NCI-H510A (cell line): ENCODE data around the gene ITPR2.

ENCODE experiments used
- DNase-seq: peaks from one replicate; lab custom pipeline; 2025; lab: John Stamatoyannopoulos, UW

ITPR2 gene

DNA sequence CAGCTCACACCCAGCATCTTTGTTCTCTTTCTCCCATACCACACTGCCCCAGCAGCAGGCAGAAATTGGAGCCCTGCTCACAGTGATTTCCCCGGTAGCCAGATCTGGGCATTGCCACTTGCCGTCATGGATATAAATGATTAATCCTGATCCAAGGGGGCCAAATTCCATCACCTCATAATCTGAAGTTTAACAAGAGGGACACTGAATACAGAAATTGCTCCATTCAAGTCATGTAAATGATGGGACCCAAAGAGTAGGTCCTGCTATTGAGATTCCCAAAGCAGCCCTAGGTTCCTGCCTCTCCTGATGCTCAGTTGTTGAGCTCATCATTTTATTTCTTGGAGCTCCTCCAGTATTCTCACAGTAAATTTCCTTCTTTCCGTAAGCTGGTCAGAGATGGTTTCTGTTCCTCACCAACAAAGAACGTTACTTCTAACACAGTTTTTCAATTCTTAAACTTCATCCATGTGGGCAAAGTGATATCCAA, 11.7 kb downstream of the ITPR2 start:
- DNase-seq = no peak

DNA sequence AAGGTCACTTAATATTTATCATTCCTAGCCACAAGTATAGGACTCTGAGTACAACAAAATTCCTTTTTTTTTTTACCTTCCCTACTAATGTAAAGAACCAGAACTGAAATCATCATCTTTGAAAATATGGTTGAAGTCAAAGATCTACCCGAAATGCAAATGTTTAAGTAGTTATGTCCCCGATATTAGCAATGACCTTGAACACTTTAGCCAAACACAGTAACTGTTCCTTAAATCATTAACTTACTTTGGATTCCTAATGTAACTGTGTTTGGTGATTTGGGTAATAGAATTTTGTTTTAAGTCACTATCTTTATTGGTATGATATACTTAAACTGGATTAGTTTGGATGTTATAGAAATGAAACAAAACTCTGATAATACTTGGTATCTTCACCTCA, 14.4 kb downstream of the ITPR2 start:
- DNase-seq = no peak

DNA sequence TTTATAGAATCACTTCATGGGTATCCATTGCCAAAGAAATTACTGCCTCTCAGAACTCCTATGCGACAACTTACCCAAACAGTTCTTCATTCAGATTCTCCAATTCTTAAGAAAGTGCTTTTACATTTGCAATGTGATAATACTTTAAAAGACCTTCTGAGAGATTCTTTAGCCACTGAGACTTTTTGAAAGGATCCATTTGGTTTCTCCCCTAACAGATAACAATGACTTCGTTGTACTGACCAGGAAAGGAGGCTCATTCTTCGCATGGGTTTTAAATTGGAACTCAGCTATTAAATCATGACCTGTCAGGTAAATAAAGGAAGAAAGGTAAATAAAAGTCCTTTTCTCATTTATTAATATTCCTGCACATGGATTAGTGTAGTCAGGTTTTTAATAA, 14.8 kb downstream of the ITPR2 start:
- DNase-seq = no peak

DNA sequence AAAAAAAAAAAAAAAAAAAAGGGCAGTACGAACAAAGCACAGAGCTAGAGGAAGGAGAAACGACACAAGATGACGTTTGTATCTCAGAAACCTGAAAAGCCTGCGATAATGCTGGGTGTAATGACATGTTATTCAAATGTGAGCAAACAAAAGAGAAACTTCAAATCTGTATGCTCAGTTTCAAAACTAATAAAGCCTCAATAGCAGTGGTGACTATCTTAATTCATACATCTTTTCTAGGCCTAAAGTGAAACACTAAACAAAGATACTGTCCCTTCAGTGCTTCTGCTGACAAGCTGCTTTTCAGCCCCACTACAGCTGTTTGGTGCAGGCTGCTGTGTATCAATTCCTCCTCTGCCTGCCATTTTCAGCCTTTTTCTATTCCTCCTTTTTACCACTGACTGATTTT, 15.8 kb downstream of the ITPR2 start:
- DNase-seq = no peak

DNA sequence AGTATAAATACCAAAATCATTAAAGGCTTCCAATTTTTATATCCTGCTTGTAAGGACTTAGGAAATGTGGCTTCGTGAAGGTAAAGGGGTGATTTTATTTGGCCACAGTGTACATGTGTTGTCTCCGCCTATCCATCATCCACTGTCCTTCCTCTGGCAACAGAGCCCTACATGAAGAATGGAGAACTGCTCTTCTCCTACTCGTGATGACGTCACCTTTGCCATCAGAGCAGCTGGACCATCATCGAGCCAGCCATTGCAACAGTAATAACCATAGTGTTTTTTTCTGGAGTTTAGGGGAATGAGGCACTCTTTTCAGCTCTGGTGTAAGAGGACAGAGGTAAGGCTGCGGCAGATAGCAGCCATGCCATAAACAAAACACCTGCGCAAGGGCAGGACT, 19.2 kb downstream of the ITPR2 start:
- DNase-seq = no peak

DNA sequence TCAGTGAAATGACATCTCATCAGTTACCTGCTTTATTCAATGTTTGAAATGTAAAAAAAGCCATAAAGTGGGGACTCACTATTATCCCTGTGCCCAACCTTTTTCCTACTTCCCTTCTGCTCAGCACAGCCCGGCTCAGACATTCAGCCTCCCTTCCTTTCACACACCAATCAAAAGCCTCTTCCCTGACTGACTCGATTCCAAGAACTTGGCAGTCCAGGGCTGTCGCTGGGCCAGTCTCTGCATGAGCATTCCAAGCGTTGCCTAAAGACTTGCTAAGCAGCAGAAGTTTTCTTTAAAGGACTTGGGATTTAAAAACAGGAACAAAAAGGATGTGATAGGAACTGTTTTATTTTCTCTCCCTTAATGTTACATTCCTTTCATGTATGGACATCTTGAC, 22.7 kb downstream of the ITPR2 start:
- DNase-seq = no peak

DNA sequence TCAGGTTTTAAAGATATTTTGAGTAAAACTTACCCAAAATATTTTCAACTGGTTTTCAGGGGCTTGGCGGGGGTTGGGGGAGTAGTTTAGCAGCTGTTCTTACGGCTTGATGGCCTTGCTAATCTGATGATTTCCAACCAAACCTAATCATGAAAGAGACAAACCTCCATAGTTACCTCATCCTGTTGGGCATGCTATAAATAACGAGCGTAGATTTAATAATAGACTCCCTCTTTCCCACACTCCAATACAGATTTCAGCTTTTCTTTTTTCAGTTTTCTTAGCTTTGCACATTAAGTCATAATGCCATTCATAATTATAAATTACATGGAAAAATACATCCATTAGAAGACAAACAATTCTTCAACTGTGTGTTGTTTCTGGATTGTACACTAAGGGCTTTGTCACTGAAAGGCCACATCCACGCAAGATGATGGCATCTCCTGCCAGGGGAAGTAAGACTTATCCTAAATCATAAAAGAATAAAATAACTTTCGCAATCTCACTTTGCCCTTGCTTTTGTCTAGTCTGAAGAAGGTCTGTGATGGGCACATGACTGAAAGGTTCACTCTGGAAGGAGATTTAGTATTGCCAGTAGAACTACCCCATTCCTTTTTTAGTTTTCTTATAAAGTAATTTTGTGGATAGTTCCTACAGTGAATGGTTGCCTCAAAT, 23.2 kb downstream of the ITPR2 start:
- no peak for DNase-seq

DNA sequence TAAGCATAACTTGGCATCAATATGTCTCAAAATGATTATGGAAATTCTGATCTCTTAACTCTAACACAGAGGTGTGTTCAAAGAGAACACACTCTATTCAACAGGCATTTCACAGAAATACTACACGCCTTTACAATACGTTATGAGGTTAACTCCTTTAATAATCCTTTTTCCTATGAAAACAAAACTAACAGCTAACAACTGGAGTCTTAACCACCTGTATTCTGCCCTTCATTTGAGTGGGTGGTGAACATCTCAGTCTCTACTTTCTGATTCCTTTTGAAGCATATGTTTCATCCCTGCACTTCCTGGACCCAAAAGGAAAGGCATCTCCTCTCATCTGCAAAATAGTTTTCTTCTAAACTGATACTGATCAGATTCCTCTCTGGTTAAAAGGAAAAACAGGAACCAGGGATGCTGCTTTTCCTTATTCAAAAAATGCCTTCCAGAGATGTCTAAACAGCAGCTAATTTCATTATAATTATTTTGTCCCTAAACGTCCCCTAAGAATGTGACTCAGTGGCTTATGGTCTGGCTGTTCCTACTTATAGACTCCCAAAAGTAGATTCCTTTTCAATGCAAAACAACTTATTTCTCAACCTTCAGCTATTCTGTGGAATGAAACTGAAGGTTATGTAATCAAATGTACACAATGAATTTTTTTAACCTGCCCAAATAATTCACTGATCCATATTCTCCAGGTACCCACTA, 24.1 kb downstream of the ITPR2 start:
- no peak for DNase-seq

DNA sequence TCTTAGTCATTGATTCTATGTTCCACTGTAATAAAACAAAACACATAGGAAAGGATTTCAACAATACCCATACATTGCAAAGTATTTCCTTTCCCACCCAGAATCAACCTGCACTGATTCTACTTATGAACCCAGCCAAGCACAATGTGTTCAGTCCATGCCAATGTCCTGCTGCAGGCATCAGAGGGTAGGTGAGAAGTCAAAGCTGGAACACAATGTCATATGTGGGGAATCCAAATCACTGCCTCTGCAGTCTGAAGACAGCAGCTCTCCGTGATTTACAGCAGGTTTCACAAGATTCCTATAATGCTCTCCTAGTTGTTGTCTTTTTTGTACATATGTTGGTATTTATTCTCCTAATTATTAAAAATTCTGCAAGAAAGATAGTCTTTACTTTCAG, 25.7 kb downstream of the ITPR2 start:
- no peak for DNase-seq

DNA sequence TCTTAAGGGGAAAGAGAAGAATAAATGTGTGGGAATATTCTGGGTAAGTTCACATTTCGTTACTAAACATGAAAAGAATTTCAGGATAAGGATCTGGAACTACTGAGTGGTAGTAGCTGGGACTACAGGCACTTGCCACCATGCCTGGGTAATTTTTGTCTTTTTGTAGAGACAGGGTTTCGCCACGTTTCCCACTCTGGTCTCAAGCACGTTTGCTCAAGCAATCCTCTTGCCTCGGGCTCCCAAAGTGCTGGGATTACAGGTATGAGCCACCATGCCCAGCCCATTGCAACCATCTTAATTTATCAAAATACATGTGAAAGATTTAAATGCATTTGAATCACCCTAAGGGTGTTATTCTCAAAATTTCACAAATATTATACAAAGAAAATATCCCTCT, 26.4 kb downstream of the ITPR2 start:
- DNase-seq = no peak

DNA sequence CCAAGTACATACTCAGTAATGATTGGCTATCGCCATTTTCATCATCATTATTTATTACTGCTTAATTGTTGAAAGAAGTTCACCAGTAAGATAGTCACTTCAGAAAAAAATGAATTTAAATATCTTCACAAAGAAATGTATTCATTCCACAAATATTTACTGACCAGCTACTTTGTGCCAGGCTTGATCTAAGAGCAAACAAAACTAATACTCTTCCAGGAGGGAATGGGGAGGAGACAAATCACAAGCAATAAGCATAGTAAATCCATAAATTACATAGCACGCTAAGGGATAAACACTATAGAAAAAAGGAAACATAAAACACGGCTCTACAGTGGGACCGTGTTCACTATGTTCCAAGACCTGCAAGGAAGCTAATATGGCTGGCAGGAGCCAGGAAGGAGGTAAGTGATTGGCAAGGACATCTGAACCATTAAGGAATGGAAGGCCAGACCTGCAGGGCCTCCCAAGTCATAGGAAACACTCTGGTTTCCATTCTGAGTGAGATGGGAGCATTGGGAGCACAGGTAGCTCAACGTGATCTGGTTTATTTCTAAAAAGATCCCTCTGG, 27.5 kb downstream of the ITPR2 start:
- no peak for DNase-seq

DNA sequence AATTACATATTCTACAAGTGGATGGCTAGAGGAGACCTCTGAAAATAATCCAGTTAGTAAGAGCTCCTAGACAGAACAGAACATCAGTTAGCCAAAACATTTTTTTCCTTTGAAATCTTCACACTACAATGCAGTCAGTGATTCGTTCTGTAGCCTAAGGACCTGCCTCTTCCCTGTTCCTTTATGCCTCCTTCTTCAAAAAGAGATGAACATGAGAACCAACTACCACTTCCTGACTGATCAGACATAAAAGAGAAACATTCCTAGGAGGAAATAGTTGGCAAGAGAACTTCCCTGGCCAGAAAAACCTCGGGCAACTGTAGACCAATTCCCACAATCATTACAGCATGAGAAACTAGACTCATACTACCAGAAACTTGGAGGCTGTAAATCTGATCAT, 29.4 kb downstream of the ITPR2 start:
- DNase-seq = no peak

DNA sequence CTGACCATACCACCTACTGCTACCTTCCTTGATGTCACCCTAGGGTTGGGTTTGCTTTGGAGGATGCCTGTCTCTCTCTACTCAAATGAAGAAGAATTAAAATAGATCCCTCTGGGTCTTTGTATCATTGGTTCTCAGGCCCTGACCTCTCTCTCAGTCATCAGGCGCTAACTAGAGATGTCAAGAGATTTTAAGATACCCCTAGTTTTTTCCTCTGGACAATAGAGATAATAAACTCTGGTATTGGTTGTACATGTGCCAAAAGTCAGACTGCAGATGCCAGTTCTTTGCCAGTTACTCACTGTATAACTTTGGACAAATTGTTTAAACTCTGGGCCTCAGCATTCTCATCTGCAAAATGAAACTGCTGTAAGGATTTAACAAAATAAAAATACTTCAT, 31.5 kb downstream of the ITPR2 start:
- no peak for DNase-seq

DNA sequence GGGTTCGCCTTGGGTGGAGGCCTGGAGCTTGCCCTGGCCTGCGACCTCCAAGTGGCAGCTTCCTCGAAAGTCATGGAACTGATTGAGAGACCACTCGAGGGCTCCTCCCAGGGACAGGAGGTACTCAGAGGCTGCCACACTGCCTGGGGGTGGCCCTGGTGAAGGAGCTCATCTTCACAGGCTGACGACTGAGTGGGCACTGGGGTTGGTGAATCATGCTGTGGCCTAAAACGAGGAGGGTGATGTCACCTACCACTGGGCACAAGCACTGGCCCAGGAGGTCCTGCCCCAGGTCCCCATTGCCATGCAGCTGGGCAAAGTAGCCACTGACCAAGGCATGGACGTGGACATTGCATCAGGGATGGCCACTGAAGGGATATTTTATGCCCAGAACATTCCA, 32.1 kb downstream of the ITPR2 start:
- DNase-seq = no peak

DNA sequence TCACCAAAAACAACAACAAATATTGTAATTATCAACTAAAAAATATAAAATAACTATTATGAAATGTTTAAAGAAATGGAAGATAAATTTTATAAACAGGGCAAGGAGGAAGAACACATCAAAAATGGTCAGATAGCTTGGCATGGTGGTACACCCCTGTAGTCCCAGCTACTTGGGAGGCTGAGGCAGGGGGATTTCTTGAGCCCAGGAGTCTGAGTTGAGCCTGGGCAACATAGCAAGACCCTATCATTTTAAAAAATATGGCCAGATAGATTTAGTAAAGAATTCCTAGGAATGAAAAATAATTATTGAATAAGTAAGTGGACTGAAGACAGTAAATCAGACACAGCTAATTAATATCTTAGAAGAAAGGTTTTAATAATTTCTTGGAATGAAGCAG, 32.6 kb downstream of the ITPR2 start:
- DNase-seq = no peak

DNA sequence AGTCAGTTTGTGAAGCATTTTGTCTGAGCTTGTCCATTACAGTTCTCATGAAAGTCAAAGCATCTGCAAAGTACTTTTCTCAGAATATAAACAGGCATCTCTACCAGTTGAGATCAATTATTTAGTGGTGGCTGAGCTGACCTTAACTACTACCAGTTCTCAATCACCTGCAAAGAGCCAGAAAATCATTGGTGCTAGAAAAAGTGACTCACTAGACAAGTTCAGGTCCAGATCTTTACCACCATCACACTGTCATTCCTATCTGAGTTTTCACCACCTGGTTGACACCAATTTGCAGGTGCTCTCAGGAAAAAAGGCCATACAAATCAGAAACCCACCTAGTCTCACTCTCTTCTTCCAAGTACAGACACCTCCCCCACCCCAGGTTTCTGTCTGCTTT, 33.3 kb downstream of the ITPR2 start:
- no peak for DNase-seq

DNA sequence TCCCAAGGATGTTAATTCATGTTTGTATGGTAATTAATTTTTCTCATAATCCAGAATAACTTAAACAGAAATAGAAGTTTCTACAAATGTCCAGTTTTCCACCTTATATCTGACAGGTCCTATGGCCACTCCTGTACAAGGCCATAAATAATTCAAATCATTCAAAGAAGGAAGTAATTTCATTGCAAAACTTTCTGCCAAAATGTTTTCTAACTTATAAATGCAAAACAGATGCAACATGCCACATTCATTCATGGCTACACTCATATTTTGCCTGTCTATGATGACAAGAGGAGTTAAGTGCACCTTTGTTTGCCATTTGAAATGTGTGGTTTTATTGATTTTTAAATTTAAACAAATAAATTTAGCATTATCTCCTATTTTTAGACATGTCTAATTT, 34.4 kb downstream of the ITPR2 start:
- DNase-seq = no peak

DNA sequence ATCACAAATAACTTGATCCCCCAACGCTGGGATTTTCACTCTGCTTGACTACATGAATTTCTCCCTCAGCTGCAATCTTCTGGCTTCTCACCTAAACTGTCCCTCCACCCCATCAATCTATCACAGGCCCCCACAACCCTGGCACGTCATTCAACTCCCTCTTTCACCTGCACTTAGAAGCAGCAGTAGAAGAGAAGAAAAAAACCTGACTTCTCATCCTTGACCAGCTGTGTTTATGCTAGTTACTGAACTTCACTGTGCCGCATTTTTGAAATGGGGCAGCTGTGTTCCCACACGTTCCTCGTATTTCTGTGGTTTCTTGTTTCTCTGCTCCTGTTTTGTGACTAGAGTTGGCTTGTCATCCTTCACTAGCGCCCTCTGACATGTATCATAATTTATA, 35.0 kb downstream of the ITPR2 start:
- no peak for DNase-seq

DNA sequence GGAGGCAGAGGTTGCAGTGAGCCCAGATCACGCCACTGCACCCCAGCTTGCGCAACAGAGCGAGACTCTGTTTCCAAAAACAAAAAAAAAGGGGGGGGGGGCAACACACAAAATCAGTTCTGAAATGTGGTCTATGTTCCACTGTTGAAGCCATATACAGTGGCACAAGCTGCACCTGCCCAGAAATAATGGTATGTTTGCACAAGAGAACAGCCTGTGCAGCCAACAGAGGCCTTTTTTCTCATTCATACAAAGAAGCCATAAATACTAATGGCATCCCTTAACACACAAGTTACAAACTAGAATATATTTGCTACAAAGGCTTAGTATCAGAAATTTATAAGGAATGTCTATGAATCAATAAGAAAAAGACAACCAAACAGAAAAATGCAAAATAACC, 37.1 kb downstream of the ITPR2 start:
- DNase-seq = peak; percentile 16

DNA sequence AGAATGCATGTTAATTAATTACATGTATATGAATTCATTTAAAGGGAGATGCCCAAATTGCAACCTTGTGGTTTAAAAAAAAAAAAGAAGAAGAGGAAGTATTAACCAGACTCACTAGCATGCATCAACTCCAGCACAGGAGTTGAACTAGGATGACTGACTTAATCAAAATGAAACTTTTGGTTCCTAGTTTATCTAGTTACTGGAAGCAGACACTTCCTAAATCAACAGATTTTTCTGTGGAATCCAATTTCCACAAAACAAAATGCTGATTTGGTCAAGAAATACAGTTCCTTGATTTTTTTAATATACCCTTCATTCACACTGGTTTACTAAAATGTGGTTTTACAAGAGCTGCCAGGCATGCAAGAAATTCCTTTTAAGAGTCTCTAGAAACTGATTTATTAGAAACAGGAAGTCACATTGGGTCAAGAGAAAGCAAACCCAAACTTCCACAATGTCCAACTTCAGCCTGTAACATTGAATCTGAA, 41.6 kb downstream of the ITPR2 start:
- DNase-seq = no peak

DNA sequence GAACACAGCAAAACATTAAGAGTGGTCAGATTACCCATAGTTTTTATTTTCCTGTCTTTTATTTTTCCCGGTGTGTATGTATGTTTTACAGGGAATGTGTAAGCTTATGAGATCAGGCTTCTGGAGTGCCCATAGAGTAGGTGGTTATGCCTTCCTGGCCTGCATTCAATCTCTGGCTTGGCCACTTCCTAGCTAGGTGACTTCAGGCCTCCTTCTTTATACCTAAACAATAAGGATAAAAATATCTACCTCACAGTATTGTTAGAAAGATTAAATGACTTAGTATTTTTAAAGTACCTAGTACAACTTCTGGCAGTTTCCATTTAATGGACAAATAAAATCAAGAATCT, 42.4 kb downstream of the ITPR2 start:
- DNase-seq = no peak

DNA sequence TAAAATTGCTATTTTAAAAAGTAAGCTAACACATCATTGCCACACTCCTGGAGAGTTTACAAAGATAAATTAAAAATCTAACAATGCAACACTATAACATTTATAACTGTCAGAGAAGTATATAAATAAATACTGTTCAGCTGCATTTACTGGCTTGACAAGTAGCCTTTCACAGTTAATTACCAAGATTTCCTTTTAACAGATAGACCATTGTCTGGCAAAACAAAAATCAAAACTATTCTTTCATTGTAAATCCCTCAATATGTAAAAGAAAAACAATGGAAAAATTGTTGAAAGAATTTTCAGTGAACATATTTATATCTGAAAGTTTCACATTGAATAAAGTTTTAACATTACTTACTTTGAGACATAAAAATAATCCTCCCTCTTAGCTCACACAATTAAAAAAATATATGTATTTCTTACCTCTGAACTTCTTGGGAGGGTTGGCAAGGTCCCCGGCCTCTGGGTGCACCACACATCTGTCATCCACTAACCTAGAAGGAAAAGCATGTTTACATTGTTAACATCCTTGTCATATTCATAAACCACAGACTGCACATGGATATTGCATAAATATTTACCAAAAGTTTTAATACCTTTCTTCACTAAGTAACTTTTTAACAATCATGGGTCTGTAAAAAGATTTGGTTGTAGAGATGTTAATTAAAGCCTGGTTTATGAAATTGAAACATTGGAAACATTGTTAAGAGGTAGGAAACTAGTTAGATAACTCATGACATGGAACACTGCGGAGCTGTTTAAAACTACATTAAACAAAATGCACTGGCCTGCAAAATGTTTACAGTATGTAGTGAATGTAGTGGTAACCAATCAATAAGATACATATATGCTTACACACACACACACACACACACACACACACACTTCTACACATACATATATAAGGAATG, 43.0 kb downstream of the ITPR2 start:
- no peak for DNase-seq
